ENCODE data around the gene SNTN.

SNTN gene

GRCh38 chr3:63674586-63674985, 22.1 kb downstream of the SNTN start:
- no peak for DNase-seq (ENCODE audit: low spot score)

GRCh38 chr3:63679186-63679585, 26.7 kb downstream of the SNTN start:
- no peak for DNase-seq (ENCODE audit: low spot score)

- no peak for DNase-seq (ENCODE audit: low spot score)
Measured at GRCh38 chr3:63684081-63684480, 31.6 kb downstream of the SNTN start.

GRCh38 chr3:63685340-63685739, 32.9 kb downstream of the SNTN start:
- no peak for DNase-seq (ENCODE audit: low spot score)

- peak; percentile 16 for DNase-seq (ENCODE audit: low spot score)
Measured at GRCh38 chr3:63687278-63688225, 35.1 kb downstream of the SNTN start.

DNA sequence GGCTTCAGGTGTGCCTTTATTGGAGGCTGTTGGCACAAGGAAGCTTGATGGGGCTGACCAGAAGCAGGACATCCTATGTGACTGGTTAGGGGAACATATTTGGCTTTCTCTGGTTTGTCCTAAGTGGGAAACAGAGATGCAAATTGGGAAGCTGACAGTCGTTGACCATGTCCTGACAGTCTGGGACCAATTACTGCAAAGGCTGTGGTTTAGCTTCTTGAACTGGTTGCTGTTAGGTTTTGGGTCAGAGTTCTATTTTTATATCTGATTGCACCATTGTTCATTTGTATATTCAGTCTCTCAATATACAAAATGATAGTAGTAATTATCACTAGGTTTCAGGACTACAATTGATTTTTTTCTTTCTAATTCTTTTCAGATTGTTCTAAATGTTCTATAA, 36.8 kb downstream of the SNTN start:
- DNase-seq (ENCODE audit: low spot score), result peak; percentile 35

DNA sequence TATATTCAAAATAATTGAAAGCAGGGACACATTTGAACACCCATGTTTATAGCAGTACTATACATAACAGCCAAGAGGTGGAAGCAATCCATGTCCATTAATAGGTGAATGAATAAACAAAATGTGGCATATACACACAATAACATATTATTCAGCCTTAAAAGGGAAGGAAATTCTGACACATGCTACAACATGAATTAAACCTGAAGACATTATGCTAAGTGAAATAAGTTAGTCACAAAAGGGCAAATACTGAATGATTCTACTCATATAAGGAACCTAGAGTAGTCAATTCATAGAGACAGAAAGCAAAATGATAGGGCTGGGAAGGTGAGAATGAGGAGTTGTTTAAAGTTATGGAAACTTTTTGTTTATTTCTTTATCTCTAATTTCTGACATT, 40.9 kb downstream of the SNTN start:
- no peak for DNase-seq (ENCODE audit: low spot score)

DNA sequence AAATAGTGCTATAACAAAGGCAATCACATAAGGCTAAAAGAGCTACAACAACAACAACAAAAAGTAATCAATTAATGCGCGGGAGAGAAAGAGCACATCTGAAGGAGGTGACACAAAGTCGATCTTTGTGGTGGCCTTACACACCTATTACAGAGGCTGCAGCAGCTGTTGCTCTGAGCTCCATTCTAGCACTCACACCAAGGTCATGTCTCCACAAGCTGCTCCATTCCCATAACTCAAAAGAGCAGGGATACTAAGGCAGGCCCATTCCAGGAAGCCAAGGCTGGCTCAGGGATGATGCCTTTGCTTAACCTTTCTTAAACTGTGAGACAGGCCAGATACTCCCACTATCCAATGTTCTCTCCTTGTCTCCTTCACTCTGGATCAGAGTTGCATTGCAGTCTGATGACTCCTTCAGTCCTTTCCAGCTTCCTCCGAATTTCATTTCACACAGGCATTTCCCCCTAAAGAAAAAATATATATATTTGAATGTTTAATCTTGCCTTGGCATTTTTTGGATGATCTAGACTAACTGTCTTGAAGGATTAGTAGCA, 52.7 kb downstream of the SNTN start:
- DNase-seq (ENCODE audit: low spot score), result peak; percentile 20

- DNase-seq (ENCODE audit: low spot score), result peak; percentile 52
Measured at GRCh38 chr3:63706321-63707085, 54.0 kb downstream of the SNTN start.

- no peak for DNase-seq (ENCODE audit: low spot score)
Measured at GRCh38 chr3:63707731-63708130, 55.3 kb downstream of the SNTN start.

DNA sequence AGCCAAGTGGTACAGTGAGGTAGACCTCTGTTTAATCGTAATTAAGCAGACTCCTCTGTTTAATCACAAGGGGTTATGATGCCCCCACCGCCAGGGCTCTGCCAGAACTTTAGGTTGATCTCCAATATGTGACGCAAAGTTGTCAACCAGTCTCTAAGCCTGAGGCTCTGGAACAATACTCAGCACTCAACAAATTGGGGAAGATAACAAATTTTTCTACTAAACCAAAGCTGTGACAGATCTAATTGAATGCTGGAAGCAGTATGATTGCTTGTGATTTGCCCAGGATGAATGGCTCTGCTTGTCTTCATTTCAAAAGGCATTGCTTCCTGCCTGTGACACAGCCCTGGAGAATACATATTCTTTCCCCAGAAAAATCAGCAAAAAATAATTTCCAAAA, 57.1 kb downstream of the SNTN start:
- DNase-seq (ENCODE audit: low spot score), result no peak

Measured in GM03348 (cell line).